ENCODE results near the gene KIAA1328. TPM values are rescaled to one million over a fixed set of nuclear protein-coding genes. Genes with fewer than 3 reads are reported as not detected.

Gene KIAA1328
- total and polyA plus RNA-seq, 8 donors = 2.1 to 5.2 (median 3.6) TPM

DNA sequence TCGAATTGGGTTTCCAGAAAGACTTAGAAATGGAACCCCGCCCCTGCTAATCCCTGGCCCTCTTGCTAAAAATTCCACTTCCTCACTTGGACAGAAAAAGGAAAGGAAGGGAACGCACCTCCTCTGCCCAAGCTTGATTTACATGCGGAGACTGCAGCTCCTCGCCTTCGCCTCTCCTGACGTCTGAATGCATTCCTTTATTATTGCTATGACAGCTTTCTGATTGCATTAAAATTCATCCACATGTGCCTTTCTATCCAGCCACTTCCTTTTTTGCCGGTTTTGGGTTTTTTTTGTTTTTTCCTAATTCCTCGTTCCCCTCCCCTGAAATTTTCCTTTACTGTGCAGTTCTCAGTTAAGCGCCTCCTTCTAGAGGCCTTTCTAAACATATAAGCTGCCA, 448.9 kb downstream of the KIAA1328 start:
- no peaks in the 10 kb centered on the region for H3K9me3 ChIP-seq
- H3K36me3 ChIP-seq = no peaks in the 10 kb centered on the region
- TF ChIP-seq, protein P1, sequence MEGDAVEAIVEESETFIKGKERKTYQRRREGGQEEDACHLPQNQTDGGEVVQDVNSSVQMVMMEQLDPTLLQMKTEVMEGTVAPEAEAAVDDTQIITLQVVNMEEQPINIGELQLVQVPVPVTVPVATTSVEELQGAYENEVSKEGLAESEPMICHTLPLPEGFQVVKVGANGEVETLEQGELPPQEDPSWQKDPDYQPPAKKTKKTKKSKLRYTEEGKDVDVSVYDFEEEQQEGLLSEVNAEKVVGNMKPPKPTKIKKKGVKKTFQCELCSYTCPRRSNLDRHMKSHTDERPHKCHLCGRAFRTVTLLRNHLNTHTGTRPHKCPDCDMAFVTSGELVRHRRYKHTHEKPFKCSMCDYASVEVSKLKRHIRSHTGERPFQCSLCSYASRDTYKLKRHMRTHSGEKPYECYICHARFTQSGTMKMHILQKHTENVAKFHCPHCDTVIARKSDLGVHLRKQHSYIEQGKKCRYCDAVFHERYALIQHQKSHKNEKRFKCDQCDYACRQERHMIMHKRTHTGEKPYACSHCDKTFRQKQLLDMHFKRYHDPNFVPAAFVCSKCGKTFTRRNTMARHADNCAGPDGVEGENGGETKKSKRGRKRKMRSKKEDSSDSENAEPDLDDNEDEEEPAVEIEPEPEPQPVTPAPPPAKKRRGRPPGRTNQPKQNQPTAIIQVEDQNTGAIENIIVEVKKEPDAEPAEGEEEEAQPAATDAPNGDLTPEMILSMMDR (IDR thresholded peaks at IDR 0.05) = no peak
- no peak for ATAC-seq
- no peak for FAIRE-seq
- intact Hi-C loops (cut with DNase I) = loop anchor here in 1 of 3 donors (10.0 kb wide), 1 partner anchor 53 kb away; no protein-coding TSS in a partner anchor
- H3K4me1 ChIP-seq = no peaks in the 10 kb centered on the region
- H3K27me3 ChIP-seq = peaks cover 0 to 8% (median 2%) of the 10 kb centered on the region in 4 donors
- 69 to 75% methylated on average over 10 of the region's 10 CpGs for WGBS, 2 donors
- no peak for DNase-seq
- H3K27ac ChIP-seq = no peak overlapping the region
- no peak overlapping the region for H3K4me3 ChIP-seq

Other genes starting within 250 kb of the KIAA1328 start
- 10 to 100 TPM; 16.6 to 44.6 (median 30.0) TPM for gene TPGS2, start 125 bp upstream of the KIAA1328 start, total RNA-seq
- gene TPGS2, start 125 bp upstream of the KIAA1328 start, polyA plus RNA-seq = 10 to 100 TPM; 18.5 to 26.8 TPM